HG03439 (cell line): Measurements from ENCODE around the gene DARS2.

Experiments
- ATAC-seq: cut with Tn5 transposase; IDR thresholded peaks from one replicate; pipeline ENCODE4 v1.9.1; 2021; ENCODE audit warnings: mild to moderate bottlenecking, moderate library complexity; ENCODE audit not compliant: unreplicated experiment

The DARS2 gene

DNA sequence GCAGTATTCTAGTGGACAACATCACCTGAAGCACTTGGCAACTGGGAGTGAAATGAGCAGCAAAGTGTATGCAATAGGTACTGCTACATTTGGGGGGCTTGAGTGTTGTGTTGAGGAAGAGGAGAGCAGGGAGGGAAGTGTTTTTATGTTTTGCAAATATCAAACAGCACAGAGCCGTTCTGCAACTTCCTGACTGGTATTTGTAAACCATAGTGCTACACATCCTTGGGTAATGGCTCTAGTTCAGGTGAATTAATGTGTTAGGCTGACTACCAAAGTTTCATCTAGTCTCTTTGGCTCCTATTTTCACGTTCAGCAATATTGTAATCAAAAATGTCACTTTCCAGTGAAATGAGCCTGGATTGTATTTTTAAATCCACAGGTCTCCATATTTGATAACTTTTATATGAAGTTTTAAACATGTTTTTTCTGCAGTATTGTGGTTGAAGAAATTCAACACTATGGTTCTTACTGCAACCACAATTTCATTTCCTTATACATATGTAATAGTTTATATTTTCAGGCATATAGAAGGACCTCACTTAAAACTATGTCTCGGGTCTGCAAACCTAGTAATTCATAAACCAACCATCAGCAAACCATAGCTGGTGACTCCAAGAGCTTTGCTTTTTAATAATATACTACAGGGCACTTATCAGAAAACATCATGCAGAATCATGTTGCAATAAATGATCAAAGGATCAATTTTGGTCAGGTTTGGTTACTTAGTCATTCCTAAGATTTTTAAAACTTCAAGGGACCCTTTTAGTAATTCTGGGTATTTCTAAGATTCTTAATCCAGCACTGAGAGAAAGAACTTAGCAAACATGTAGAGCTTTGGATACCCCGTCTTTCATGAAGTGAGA, 62.5 kb downstream of the DARS2 start:
- no peak for ATAC-seq

DNA sequence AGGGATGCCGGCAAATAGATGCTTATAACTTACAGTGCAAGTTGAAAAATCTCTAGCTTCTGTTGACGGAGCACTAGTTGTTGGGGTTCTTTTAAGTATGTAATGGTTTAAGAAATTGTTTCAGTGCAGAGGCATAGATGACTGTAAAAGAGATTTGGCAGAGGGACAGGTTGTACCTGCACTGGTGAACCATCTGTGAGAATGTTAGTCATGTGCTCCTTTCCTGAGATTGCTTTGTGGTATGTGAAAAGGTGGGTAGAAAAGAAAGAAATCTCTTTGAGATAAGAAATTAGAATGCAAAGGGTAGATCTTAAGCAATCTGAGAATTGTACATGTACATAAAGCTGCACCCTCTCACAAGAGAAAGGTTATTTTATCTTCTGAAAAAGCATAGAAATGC, 63.2 kb downstream of the DARS2 start:
- ATAC-seq, result no peak

DNA sequence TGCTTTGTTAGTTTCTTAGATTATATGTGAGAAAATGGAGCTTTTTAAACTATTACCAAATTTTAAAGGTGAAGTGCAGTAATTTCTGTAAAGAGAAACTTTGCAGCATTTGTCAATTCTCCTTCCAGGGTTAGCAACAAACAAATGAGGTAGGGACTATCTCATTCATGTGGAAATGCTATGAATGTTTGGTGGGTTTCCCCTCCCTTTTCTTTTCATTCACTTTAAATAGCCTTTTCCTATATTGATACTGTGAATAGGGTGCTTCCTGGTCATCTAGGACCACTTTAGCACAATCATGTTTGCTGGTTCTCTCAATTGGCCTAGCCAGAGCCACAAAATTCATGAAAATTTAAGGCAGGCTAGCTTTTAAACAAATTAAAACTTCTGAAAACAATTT, 64.3 kb downstream of the DARS2 start:
- no peak for ATAC-seq

DNA sequence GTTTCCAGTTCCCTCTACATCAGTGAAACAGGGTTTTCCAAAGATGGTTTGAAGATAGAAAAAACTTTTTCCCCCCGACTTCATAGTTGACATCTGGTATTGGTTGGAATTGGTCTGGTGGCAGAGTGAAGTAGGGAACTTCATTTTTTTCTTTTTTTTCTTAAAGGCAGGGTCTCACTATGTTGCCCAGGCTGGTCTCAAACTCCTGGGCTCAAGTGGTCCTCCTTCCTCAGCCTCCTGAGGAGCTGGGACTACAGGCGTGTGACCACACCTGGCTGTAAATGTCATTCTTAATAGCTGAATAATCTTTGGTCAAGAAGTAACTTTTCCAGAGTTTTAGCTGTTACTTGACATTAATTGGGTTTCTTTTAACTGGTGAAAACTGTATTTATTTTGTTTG, 65.4 kb downstream of the DARS2 start:
- ATAC-seq, result no peak

DNA sequence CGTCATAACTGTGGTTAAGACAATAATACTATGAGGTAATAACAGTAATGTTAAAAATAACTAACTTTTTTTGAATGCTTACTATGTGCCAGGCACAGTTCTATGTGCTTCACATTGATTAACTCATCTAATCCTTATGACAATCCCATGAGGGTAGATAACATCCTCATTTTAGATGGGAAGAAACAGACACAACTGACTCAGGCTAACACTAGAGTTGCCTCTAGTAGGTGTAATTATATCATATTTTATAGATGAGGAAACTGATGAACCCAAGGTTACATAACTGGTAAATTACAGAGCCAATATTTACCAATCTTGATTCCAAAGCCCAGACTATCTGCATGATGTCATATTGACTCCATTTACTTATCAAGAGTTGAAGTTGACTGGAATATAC, 69.1 kb downstream of the DARS2 start:
- ATAC-seq, result no peak

DNA sequence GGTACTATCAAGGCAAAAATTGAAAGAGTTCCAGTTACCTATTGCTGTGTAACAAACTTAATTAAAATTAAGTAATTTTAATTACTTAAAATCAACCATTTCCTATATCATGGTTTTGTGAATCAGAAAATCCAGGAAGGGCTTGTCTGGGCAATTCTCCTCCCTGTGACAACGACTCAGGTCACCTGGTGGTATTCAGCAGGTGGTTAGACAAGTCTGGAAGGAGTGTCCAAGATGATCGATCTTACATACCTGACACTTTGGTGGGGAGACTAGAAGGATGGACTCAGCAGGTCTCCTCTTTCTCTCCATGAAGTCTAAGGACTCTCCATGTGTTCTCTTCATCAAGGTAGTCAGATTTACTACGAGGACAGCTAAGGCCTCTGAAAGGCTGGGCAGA, 69.7 kb downstream of the DARS2 start:
- ATAC-seq, result no peak

DNA sequence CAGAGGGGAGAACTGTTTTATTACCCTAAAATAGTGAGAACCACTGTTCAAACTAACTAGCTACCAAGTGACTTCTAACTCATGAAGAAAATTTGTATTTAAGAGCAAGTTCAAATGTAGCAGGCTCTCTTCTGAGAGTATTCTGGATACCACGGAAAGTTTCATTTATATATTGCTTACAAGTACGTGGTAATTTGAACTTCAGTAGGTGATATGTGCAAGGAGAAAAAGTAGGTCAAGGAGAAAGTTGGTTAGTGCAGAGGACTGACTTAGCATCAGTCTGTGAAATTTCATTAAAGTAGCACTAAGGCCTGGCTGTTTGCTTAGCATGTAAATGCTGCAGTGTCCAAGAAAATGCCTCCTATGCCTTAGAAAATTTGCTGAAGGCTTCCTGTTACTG, 76.0 kb downstream of the DARS2 start:
- no peak for ATAC-seq

DNA sequence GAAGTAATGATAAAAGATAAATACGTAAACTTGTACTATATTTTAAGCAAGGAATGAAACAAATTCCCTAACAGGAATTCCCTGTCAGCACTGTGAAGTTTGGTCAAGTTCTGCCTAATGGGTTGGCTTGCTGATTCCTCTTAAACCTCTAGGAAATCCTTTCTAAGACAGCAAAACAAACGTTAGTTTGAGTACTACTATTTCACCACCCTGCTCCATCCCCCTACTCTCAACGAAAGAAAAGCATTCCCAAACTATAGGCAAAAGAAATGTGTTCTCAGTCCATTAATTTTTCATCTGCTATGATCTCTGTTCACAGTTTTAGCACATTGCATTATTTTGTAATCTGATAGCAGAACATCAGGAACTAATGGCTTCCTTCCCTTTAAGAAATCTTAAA, 76.5 kb downstream of the DARS2 start:
- no peak for ATAC-seq

DNA sequence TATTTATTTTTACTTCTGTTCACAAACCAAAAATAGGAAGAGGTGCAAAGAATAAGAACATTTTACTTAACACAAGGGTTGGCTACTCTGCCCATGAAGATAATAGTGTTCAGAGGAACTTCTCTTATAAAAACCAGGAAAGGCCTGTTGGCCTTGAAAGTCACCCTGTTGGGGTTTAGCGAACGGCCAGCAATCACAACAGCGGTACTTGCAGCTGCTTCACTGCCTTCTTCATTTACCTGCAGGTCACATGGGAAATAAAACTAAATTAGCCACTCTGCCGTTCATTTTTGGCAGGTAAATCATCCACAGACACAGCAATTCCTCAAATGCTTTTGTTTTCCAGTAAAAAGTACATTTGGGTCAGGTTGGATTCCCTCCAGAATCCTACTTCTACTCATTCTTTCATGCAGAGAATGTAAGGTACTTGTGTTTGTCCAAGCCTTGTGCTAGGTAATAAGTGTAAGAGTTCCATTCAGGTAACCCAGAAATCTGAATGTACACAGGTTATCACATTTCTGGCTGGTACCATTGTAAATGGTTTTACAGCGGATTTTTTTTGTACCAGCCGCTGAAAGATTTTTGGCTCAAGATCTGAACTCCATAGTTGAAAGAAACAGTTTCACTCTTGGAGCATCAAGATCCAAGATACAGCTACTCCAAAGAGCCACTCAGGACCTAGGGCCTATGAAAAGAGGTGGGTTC, 79.5 kb downstream of the DARS2 start:
- no peak for ATAC-seq
